Stomach (tissue), 4 donors: Measurements from ENCODE around the gene URAD.

Source experiments
- CTCF ChIP-seq, 7 experiments: fragments of 450-650 bp in 4 of 7; fragments of 200-600 bp in 3 of 7; sonication (generic) in 3 of 7; IDR thresholded peaks; one replicate each; pipeline ENCODE4 v1.5.1; 2016 to 2019; ENCODE audit warnings: antibody characterized with exemption in 7 of 7, control low read depth in 2 of 7, mild to moderate bottlenecking in 1 of 7
- POLR2AphosphoS5 ChIP-seq, 3 donors: sonication (generic); formaldehyde crosslinking; IDR thresholded peaks; one replicate each; pipeline ENCODE4 v1.6.1; 2016; ENCODE audit warnings: antibody characterized with exemption in 3 of 3

- TF ChIP-seq CTCF (IDR thresholded peaks at IDR 0.05) (no peak), POLR2AphosphoS5 (IDR thresholded peaks at IDR 0.05) (no peak)
Measured at GRCh38 chr13:27956576-27957300, 31.8 kb downstream of the URAD start.
